Natural killer cell (primary cell): ENCODE data around the gene NCCRP1. TPM values are rescaled to one million over a fixed set of nuclear protein-coding genes. Genes with fewer than 3 reads are reported as not detected.

Source experiments
- ATAC-seq, 3 donors: fragments of 150-1000 bp in 2 of 3; fragments of 200-7000 bp in 1 of 3; cut with Tn5 transposase; 1 replicate in 1 of 3; 2 replicates in 2 of 3; pipeline ENCODE4 v1.10.0; 2021; ENCODE audit warnings: mild to moderate bottlenecking in 2 of 3, moderate library complexity in 2 of 3
- DNase-seq, 2 donors: peaks; one replicate each; pipeline versions ENCODE4 v3.0.0 to v3.0.0-alpha.2; 2013 to 2021; ENCODE audit warnings: mixed read lengths in 1 of 2
- H3K27ac ChIP-seq: one replicate; pipeline ENCODE4 v1.5.1; 2013; ENCODE audit warnings: mild to moderate bottlenecking, low read length
- H3K27me3 ChIP-seq: one replicate; pipeline ENCODE4 v1.6.1; 2013; ENCODE audit warnings: low read length; ENCODE audit not compliant: control insufficient read depth, insufficient read depth
- H3K36me3 ChIP-seq: one replicate; pipeline ENCODE4 v1.6.1; 2013; ENCODE audit warnings: low read length; ENCODE audit not compliant: control insufficient read depth, insufficient read depth
- H3K4me1 ChIP-seq: one replicate; pipeline ENCODE4 v1.6.1; 2013; ENCODE audit warnings: low read length; ENCODE audit not compliant: control insufficient read depth, insufficient read depth
- H3K4me3 ChIP-seq: one replicate; pipeline ENCODE4 v1.5.1; 2013; ENCODE audit warnings: low read length
- H3K9me3 ChIP-seq: one replicate; pipeline ENCODE4 v1.6.1; 2013; ENCODE audit warnings: low read length; ENCODE audit not compliant: control insufficient read depth, insufficient read depth
- H3K27ac Mint-ChIP-seq, 2 donors: one replicate each; pipeline ENCODE4 v1.8.0; 2022; ENCODE audit warnings: mild to moderate bottlenecking in 2 of 2, mixed read lengths in 2 of 2, moderate library complexity in 1 of 2
- H3K27me3 Mint-ChIP-seq, 2 donors: one replicate each; pipeline ENCODE4 v1.8.0; 2022; ENCODE audit warnings: low read depth in 2 of 2, mixed read lengths in 2 of 2
- H3K36me3 Mint-ChIP-seq: one replicate; pipeline ENCODE4 v1.8.0; 2022; ENCODE audit warnings: mixed read lengths
- H3K4me1 Mint-ChIP-seq, 2 donors: one replicate each; pipeline ENCODE4 v1.8.0; 2022; ENCODE audit warnings: mixed read lengths in 2 of 2
- H3K4me3 Mint-ChIP-seq: one replicate; pipeline ENCODE4 v1.8.0; 2022; ENCODE audit warnings: mild to moderate bottlenecking, moderate library complexity, mixed read lengths
- H3K9me3 Mint-ChIP-seq, 2 donors: one replicate each; pipeline ENCODE4 v1.8.0; 2022; ENCODE audit warnings: mixed read lengths in 2 of 2
- CTCF ChIP-seq: fragments of 200-600 bp; IDR thresholded peaks from one replicate; pipeline ENCODE4 v1.8.0; 2022; ENCODE audit warnings: antibody characterized with exemption
- WGBS: methylation state at CpG from one replicate; pipeline ENCODE4 v1.1.7; 2013; ENCODE audit warnings: missing lambda C conversion rate; ENCODE audit not compliant: insufficient coverage; 5-methylcytosine and 5-hydroxymethylcytosine counted together
- intact Hi-C: fragments of 100-400 bp; cut with micrococcal nuclease; formaldehyde crosslinking; loops from one replicate; pipeline ENCODE4 v1.14.2; 2022
- total RNA-seq, 4 donors: library from RNA; stranded (reverse); fragments of 120-200 nt in 1 of 4; gene quantifications; one replicate each; pipeline versions ENCODE4 v1.2.3 to v1.2.4, GENCODE V29; 2013 to 2022

NCCRP1 gene
- total RNA-seq, 3 donors from 2014 or later (not counting 1 experiment from before 2014, with no cell fraction given): not detected

- no peak overlapping the region for H3K27ac Mint-ChIP-seq
- intact Hi-C loops: no loop called here
Observed at GRCh38 chr19:39181500-39182173, 15.1 kb upstream of the NCCRP1 start.

GRCh38 chr19:39182174-39182505 is 14.6 kb upstream of the NCCRP1 start:
- no peak for DNase-seq
- H3K27ac ChIP-seq: no peak overlapping the region
- H3K9me3 ChIP-seq: no peaks in the 10 kb centered on the region
- no peaks in the 10 kb centered on the region for H3K27me3 ChIP-seq
- H3K27ac Mint-ChIP-seq: no peak overlapping the region
- no peak for TF ChIP-seq CTCF
- no peaks in the 10 kb centered on the region for H3K9me3 Mint-ChIP-seq
- H3K4me3 ChIP-seq: no peak overlapping the region
- H3K4me1 Mint-ChIP-seq: no peaks in the 10 kb centered on the region
- 95% methylated on average over 4 of the region's 4 CpGs for WGBS
- H3K27me3 Mint-ChIP-seq: no peaks in the 10 kb centered on the region
- H3K4me3 Mint-ChIP-seq: no peak overlapping the region
- no peaks in the 10 kb centered on the region for H3K4me1 ChIP-seq
- H3K36me3 Mint-ChIP-seq: no peaks in the 10 kb centered on the region
- no peak for ATAC-seq
- intact Hi-C loops: no loop called here
- H3K36me3 ChIP-seq: peaks cover 10% of the 10 kb centered on the region

More at GRCh38 chr19:39181500-39182173, 15.1 kb upstream of the NCCRP1 start:
- ATAC-seq: no peak
- Mint-ChIP-seq H3K4me1 (no peaks in the 10 kb centered on the region), H3K4me3 (no peak overlapping the region), H3K9me3 (no peaks in the 10 kb centered on the region), H3K27me3 (no peaks in the 10 kb centered on the region), H3K36me3 (no peaks in the 10 kb centered on the region)
- WGBS: 93% methylated on average over 21 of the region's 21 CpGs
- Histone ChIP-seq H3K27me3 (no peaks in the 10 kb centered on the region), H3K4me1 (no peaks in the 10 kb centered on the region), H3K9me3 (no peaks in the 10 kb centered on the region), H3K27ac (no peak overlapping the region), H3K4me3 (no peak overlapping the region), H3K36me3 (peaks cover 12% of the 10 kb centered on the region)
- DNase-seq: no peak
- TF ChIP-seq CTCF: no peak

- TF ChIP-seq CTCF: no peak
- peaks cover 2% of the 10 kb centered on the region for H3K36me3 ChIP-seq
- Mint-ChIP-seq H3K27me3 (no peaks in the 10 kb centered on the region), H3K27ac (no peak overlapping the region), H3K36me3 (no peaks in the 10 kb centered on the region), H3K9me3 (no peaks in the 10 kb centered on the region), H3K4me3 (no peak overlapping the region), H3K4me1 (no peaks in the 10 kb centered on the region)
- H3K4me3 ChIP-seq: no peak overlapping the region
- no peaks in the 10 kb centered on the region for H3K4me1 ChIP-seq
- no peaks in the 10 kb centered on the region for H3K9me3 ChIP-seq
- ATAC-seq (no peak), DNase-seq (no peak)
- 95% methylated on average over 8 of the region's 8 CpGs for WGBS
- intact Hi-C loops: no loop called here
- H3K27me3 ChIP-seq: no peaks in the 10 kb centered on the region
- H3K27ac ChIP-seq: no peak overlapping the region
Observed at GRCh38 chr19:39183104-39183503, 13.7 kb upstream of the NCCRP1 start.

- no peak for ATAC-seq
- 80% methylated on average over 7 of the region's 8 CpGs for WGBS
- no peak overlapping the region for H3K27ac ChIP-seq
- DNase-seq: no peak
- TF ChIP-seq CTCF: no peak
- no peak overlapping the region for H3K27ac Mint-ChIP-seq
- H3K27me3 Mint-ChIP-seq: peaks cover 0 to 3% of the 10 kb centered on the region in 2 donors
- H3K36me3 Mint-ChIP-seq: no peaks in the 10 kb centered on the region
- H3K4me1 Mint-ChIP-seq: no peaks in the 10 kb centered on the region
- H3K27me3 ChIP-seq: no peaks in the 10 kb centered on the region
- H3K9me3 Mint-ChIP-seq: no peaks in the 10 kb centered on the region
- H3K36me3 ChIP-seq: no peaks in the 10 kb centered on the region
- H3K4me3 Mint-ChIP-seq: no peak overlapping the region
- no peak overlapping the region for H3K4me3 ChIP-seq
- no peaks in the 10 kb centered on the region for H3K4me1 ChIP-seq
- intact Hi-C loops: no loop called here
- no peaks in the 10 kb centered on the region for H3K9me3 ChIP-seq
Observed at GRCh38 chr19:39186391-39186790, 10.4 kb upstream of the NCCRP1 start.
